Epidermal melanocyte (primary cell): ENCODE measurements around the gene MGRN1.
"Not testable (repeated sequence)": the region's sequence is repeated elsewhere in the genome, so short reads cannot be mapped to it uniquely, and the experiment has no call there.

Experiments
- DNase-seq: peaks from one replicate; pipeline ENCODE4 v3.0.0; 2011; ENCODE audit warnings: low spot score; ENCODE audit not compliant: insufficient read length

MGRN1 gene

GRCh38 chr16:4728676-4729075 lies 104.0 kb downstream of the MGRN1 start:
- no peak for DNase-seq

- DNase-seq: no peak
Measured at GRCh38 chr16:4729876-4730275, 105.2 kb downstream of the MGRN1 start.

- DNase-seq: no peak
Measured at GRCh38 chr16:4733211-4733742, 108.7 kb downstream of the MGRN1 start.

- no peak for DNase-seq
Measured at GRCh38 chr16:4733747-4734062, 109.1 kb downstream of the MGRN1 start.

- peak; percentile 95 for DNase-seq
Measured at GRCh38 chr16:4734063-4734729, 109.6 kb downstream of the MGRN1 start, which contains the start of the genes ANKS3 and DNAAF8. Gene ANKS3 (minus strand): TSS chr16:4734271. CDS start chr16:4730149, 4,122 bp downstream. Gene DNAAF8 (plus strand): TSS chr16:4734537. CDS start chr16:4736515, 1,978 bp downstream.

- DNase-seq: peak; percentile 77
Measured at GRCh38 chr16:4734730-4735535, 110.3 kb downstream of the MGRN1 start.

- no peak for DNase-seq
Measured at GRCh38 chr16:4736546-4736945, 111.9 kb downstream of the MGRN1 start.

- DNase-seq: no peak
Measured at GRCh38 chr16:4737545-4737944, 112.9 kb downstream of the MGRN1 start.

GRCh38 chr16:4738370-4738769 lies 113.7 kb downstream of the MGRN1 start:
- not testable (repeated sequence) for DNase-seq
